GM21717 (cell line): ENCODE measurements around the gene OR2H2.

Source experiments
- ATAC-seq: cut with Tn5 transposase; IDR thresholded peaks from one replicate; pipeline ENCODE4 v1.9.1; 2021; ENCODE audit warnings: mild to moderate bottlenecking, moderate library complexity; ENCODE audit not compliant: unreplicated experiment

Gene OR2H2

GRCh38 chr6:29628419-29629281 lies 43.7 kb downstream of the OR2H2 start:
- no peak for ATAC-seq

GRCh38 chr6:29629571-29629970 lies 44.6 kb downstream of the OR2H2 start:
- ATAC-seq, result no peak

- ATAC-seq, result no peak
Observed at GRCh38 chr6:29630315-29630714, 45.4 kb downstream of the OR2H2 start.

- no peak for ATAC-seq
Observed at GRCh38 chr6:29631209-29631810, 46.4 kb downstream of the OR2H2 start.

- ATAC-seq, result peak; percentile 33
Observed at GRCh38 chr6:29631860-29632731, 47.2 kb downstream of the OR2H2 start.

GRCh38 chr6:29632789-29633533 lies 48.0 kb downstream of the OR2H2 start, which contains the start of gene GABBR1:
Gene GABBR1, minus strand, starts transcription at chr6:29633183. Its CDS starts 798 bp downstream, at chr6:29632385.
- ATAC-seq, result peak; percentile 73

- ATAC-seq, result peak; percentile 7
Observed at GRCh38 chr6:29633534-29633905, 48.6 kb downstream of the OR2H2 start.

- no peak for ATAC-seq
Observed at GRCh38 chr6:29637247-29637646, 52.3 kb downstream of the OR2H2 start.
